ENCODE results near the gene TBXT. TPM values are rescaled to one million over a fixed set of nuclear protein-coding genes. Genes with fewer than 3 reads are reported as not detected.

TBXT gene
- not detected in 2 replicates for total RNA-seq

GRCh38 chr6:166167801-166168615, at the start of gene TBXT:
Gene TBXT, minus strand, starts transcription at chr6:166167851. Its CDS starts 260 bp downstream, at chr6:166167591.

Other genes with a start within 250 kb of the TBXT start
- not detected in 2 replicates for gene PRR18, start 140.5 kb upstream of the TBXT start, total RNA-seq
- 39.2 and 84.2 TPM in 2 replicates for gene SFT2D1, start 174.7 kb upstream of the TBXT start, total RNA-seq
- 20.0 and 39.1 TPM in 2 replicates for gene MPC1, start 215.1 kb upstream of the TBXT start, total RNA-seq